ENCODE results near the gene AHDC1.
"Not testable (repeated sequence)": the region's sequence is repeated elsewhere in the genome, so short reads cannot be mapped to it uniquely, and the experiment has no call there.

Gene AHDC1

GRCh38 chr1:27564710-27565649 lies 39.0 kb downstream of the AHDC1 start:
- no peak for DNase-seq (ENCODE audit: low spot score)

GRCh38 chr1:27563591-27564471 lies 40.1 kb downstream of the AHDC1 start:
- no peak for DNase-seq (ENCODE audit: low spot score)

DNA sequence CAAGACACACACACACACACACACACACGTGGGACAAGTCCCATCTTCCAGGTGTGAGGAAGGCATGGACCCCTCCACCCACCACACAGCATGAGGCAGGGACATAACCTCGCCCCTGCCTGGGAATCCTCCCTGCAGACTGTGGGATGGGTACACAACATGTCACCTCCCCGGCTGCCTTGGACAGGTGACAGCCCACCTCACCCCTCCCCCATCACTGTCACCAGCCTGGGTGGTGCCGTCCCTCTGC lies 40.7 kb downstream of the AHDC1 start:
- DNase-seq (ENCODE audit: low spot score), result no peak

DNA sequence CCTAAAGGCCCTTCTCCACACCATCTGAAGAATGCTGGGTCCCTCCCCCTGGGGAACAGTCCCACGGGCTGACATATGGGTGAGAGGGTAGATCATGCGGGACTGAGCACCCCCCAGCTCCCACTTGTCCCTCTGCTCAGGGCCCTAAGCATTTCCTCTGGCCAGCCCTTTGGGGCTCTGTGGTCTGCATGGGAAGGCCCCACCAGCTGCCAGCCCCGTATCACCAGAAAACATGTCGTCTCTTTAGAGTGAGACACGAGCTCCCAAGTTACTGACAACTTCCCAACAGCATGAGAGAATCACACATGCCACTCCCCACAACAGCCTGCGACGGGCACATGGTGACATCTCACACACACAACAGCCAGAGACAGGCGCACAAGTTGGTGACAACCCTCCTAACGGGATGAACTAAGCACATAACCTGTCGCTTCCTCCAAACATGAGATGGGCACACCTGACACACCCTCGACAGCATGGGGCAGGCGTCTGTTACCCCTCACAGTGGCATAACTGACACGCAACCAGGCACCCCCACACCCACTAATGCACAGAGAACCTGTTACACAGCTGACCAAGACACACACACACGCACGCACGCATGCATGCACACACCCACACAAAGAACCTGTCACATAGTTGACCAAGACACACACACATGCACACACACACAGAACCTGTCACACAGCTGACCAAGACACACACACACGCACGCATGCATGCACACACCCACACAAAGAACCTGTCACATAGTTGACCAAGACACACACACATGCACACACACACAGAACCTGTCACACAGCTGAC lies 41.2 kb downstream of the AHDC1 start:
- no peak for DNase-seq (ENCODE audit: low spot score)

- DNase-seq (ENCODE audit: low spot score), result no peak
These were observed 41.9 kb downstream of the AHDC1 start for GRCh38 chr1:27562021-27562420.

- no peak for DNase-seq (ENCODE audit: low spot score)
These were observed 42.6 kb downstream of the AHDC1 start for GRCh38 chr1:27561124-27561899.

GRCh38 chr1:27560268-27561123 lies 43.4 kb downstream of the AHDC1 start:
- DNase-seq (ENCODE audit: low spot score), result no peak

DNA sequence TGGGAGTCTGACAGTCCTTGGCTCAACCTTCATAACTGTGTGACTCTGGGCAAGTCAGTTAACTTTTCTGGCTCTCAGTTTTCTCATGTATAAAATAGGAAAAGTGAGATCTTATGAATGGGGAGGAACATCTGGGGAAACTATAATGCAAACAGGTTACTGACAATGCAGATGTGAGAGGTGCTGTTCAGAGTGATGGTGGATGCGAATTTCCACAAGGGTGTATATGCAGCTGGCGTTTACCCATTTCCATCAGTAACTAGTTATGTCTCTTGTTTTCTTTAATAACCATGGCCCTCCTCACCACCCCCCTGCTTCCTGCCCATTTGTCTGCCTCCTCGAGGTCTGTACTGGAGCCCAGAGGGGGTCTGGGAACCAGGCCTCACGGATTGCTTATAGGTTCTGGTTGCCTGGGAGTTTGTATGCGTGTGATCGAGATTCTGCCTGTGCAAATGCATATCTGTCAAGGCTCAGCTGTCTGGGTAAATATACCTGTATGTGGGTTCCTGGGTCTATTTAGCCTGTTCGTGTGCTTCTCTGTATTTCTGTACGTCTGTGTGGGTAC lies 44.4 kb downstream of the AHDC1 start:
- DNase-seq (ENCODE audit: low spot score), result no peak

DNA sequence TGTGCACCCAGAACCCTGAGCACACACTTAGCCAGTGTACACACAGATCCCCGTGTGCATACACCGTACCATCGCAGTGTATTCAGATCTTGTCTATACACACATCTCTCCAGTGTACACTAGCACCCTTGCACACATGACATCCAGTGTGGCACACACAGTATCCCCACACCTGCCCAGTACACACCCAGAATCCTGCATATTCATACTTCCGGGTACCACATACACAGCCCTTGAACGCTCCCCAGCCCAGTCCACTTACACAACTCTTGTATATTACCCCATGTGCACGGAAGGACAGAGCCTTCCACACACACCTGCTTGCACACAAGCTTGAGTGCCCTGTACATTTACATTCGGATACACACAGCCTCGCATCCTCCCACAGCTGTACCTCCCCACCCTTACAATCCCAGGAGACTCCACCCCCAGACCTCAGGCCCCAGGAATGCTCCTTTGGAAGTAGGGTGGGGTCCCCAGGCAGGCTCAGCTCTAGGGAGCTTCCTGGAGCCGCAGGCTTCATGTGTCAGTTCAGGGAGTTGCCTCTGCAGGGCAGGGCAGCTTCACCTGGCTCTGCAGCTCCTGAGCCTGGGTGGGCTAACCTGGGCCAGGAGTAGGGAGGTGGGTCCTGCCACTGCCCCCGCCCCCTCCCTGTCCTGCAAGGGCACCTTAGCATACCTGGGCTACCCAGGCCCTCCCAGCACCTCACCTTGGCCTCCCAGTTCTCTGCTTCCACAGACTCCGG lies 46.2 kb downstream of the AHDC1 start:
- no peak for DNase-seq (ENCODE audit: low spot score)

GRCh38 chr1:27556781-27557595 lies 47.0 kb downstream of the AHDC1 start:
- peak; percentile 85 for DNase-seq (ENCODE audit: low spot score)

- DNase-seq (ENCODE audit: low spot score), result no peak
These were observed 47.5 kb downstream of the AHDC1 start for GRCh38 chr1:27556435-27556780.

DNA sequence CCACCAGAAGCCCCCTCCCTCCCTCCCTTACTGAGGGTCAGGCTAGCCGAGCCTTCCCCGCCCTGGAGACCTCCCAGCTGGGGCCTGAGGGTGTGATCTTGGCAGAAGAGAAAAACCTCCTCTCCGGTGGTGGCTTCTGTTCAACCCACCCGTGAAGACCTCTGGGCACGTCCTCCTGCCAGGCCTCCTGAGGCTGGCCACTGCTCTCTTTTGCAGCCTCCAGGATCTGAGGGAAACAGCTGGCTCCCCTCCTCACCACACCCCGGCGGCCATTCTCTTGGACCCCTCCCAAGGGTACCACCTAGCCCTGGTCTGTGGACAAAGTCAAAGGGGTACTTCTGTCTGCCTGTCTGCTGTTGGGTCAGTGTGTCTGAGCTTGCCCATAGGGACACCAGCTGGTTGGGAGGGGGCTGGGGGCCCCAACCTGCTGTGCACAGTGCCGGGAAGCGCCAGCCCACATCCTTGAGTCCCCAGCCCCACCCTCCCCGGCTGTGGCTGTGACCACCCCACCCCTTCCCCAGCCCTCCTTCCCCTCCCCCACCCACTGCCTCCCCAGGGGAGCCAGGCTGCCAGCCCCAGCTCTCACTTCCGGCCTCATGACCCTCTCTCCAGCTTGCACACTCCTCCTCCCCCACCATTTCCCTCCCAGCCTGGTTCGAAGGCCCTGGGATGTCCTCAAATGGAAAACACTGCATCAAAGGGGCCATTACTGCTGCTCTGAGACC lies 48.1 kb downstream of the AHDC1 start:
- no peak for DNase-seq (ENCODE audit: low spot score)

DNA sequence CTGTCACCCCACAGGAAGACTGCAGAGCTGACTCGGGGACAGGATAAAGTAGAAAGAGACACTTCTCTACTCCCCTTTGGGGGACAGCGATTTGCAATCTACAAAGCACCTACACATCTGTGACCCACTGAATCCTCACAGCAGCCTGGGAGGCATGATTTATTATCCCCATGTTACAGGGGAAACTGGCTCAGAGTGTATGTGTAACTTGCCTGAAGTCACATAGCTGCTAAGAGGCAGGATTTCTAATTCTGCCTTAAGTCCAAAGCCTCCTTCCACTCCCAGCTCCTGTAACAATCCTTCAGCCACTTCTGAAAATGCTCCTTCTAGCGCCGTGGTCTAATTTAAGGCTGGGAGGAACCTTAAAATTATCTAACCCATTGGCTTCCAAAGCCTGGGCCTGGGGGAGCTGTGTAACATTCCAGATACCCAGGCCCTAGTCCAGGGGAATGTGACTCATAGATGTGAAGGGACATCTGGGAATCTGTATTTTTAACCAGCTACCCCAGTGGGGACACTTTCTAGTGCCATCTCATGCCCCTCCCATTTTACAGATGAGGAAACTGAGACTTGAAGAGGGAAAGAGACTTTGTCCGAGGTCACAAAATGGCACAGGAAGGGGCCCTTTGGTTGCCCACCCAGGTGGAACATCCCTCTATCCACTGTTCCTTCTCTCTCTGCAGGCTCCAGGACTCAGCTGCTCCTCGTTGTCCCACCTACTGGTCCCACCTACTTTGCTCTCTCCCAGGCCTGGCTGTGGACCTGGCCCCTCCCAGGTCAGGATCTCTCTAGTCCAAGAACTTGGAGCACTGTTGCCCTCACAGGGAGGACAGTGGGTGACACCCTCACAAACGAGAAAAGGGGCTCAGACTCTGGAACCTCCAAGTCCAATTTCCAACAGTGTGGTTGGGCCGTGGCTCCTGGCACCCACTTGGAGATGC lies 48.9 kb downstream of the AHDC1 start:
- no peak for DNase-seq (ENCODE audit: low spot score)

DNA sequence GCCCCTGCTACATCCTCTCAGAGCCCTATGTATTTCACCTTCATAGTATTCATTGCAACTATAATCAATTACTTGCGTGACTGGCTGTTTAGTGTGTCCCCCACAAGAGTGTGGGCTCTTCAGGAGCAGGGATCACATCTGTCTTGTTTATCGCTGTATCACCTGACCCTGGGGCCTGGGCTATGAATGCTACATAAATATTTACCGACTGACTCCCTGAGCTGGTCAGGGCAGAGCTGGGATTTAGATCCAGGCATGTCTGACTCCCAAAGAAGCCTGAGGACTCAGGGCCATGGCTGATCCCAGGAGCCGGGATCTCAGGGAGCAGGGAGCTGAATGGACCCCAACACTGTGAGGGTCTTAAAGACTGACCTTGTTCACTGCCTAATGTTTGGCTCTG lies 49.7 kb downstream of the AHDC1 start:
- no peak for DNase-seq (ENCODE audit: low spot score)

DNA sequence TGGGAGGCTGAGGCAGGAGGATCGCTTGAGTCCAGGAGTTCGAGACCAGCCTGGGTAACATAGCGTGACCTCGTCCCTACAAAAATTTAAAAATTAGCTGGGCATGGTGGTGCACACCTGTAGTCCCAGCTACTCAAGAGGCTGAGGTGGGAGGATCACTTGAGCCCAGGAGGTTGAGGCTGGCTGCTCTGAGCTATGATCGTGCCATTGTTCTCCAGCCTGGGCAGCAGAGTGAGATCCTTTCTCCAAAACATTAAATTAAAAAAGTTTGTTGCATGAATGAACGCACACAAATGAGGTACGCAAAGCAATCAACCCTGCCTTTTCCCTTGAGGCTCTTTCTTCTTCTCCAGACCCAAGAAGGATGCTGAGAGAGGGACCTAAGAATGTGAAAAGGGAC lies 50.1 kb downstream of the AHDC1 start:
- not testable (repeated sequence) for DNase-seq (ENCODE audit: low spot score)

GRCh38 chr1:27552911-27553420 lies 51.0 kb downstream of the AHDC1 start:
- no peak for DNase-seq (ENCODE audit: low spot score)

GRCh38 chr1:27551953-27552312 lies 52.0 kb downstream of the AHDC1 start:
- DNase-seq (ENCODE audit: low spot score), result no peak
